GM12865 (cell line): ENCODE results near the gene LDLRAD4.

ENCODE experiments used
- DNase-seq: peaks from one replicate; pipeline ENCODE4 v3.0.0; 2010; ENCODE audit warnings: low read depth
- H3K4me3 ChIP-seq: 2 replicates; pipeline ENCODE4 v1.5.1; 2011; ENCODE audit warnings: mild to moderate bottlenecking, low read depth, low read length, control low read depth
- CTCF ChIP-seq: IDR thresholded peaks from 2 replicates; pipeline ENCODE4 v1.5.1; 2011; ENCODE audit warnings: low read length, control low read depth, low read depth, inconsistent platforms; ENCODE audit not compliant: insufficient read depth; ENCODE audit errors: missing control alignments

Gene LDLRAD4

GRCh38 chr18:13290856-13291271, 72.3 kb downstream of the LDLRAD4 start:
- TF ChIP-seq CTCF, result no peak
- H3K4me3 ChIP-seq, result no peak overlapping the region
- DNase-seq, result peak; percentile 17

- no peak overlapping the region for H3K4me3 ChIP-seq
- no peak for DNase-seq
- TF ChIP-seq CTCF, result no peak
Measured at GRCh38 chr18:13291299-13291698, 72.7 kb downstream of the LDLRAD4 start.

- no peak overlapping the region for H3K4me3 ChIP-seq
- TF ChIP-seq CTCF, result no peak
- DNase-seq, result no peak
Measured at GRCh38 chr18:13291745-13292447, 73.3 kb downstream of the LDLRAD4 start.

- TF ChIP-seq CTCF, result no peak
Measured at GRCh38 chr18:13292736-13293135, 74.2 kb downstream of the LDLRAD4 start.

GRCh38 chr18:13294309-13294708, 75.7 kb downstream of the LDLRAD4 start:
- H3K4me3 ChIP-seq, result no peak overlapping the region
- no peak for DNase-seq
- TF ChIP-seq CTCF, result no peak

More at GRCh38 chr18:13292736-13293135, 74.2 kb downstream of the LDLRAD4 start:
- no peak for DNase-seq
- H3K4me3 ChIP-seq, result no peak overlapping the region

- DNase-seq, result no peak
- TF ChIP-seq CTCF, result no peak
- no peak overlapping the region for H3K4me3 ChIP-seq
Measured at GRCh38 chr18:13295894-13296293, 77.3 kb downstream of the LDLRAD4 start.

- DNase-seq, result no peak
- no peak overlapping the region for H3K4me3 ChIP-seq
- TF ChIP-seq CTCF, result no peak
Measured at GRCh38 chr18:13296867-13297574, 78.5 kb downstream of the LDLRAD4 start.
